MM.1S (cell line): ENCODE results near the gene DPP10.

Experiments used
- DNase-seq: peaks from one replicate; pipeline ENCODE4 v3.0.0-alpha.2; 2015
- H2AFZ ChIP-seq: fragments of 300-600 bp; sonication (generic); 2 replicates; pipeline ENCODE4 v1.6.0; 2016; ENCODE audit warnings: antibody characterized with exemption, low read length
- H3F3A ChIP-seq: fragments of 300-600 bp; sonication (generic); 2 replicates; pipeline ENCODE4 v1.6.1; 2016; ENCODE audit warnings: mild to moderate bottlenecking, antibody characterized with exemption, low read length, moderate library complexity, mixed read lengths; ENCODE audit not compliant: insufficient read depth
- H3K27ac ChIP-seq: fragments of 300-600 bp; sonication (generic); 2 replicates; pipeline ENCODE4 v1.5.1; 2016; ENCODE audit warnings: mild to moderate bottlenecking, low read length
- H3K27me3 ChIP-seq: fragments of 300-600 bp; sonication (generic); replicated peaks from 2 replicates; pipeline ENCODE4 v1.6.0; 2016; ENCODE audit warnings: low read length; ENCODE audit not compliant: insufficient read depth
- H3K36me3 ChIP-seq: fragments of 300-600 bp; sonication (generic); replicated peaks from 2 replicates; pipeline ENCODE4 v1.6.1; 2016; ENCODE audit warnings: mild to moderate bottlenecking, low read length, mixed read lengths; ENCODE audit not compliant: insufficient read depth
- H3K4me1 ChIP-seq: fragments of 300-600 bp; sonication (generic); 2 replicates; pipeline ENCODE4 v1.6.1; 2016; ENCODE audit warnings: low read length, mixed read lengths
- H3K4me2 ChIP-seq: fragments of 300-600 bp; sonication (generic); 2 replicates; pipeline ENCODE4 v1.6.0; 2016; ENCODE audit warnings: low read depth, low read length
- H3K4me3 ChIP-seq: fragments of 300-600 bp; sonication (generic); 2 replicates; pipeline ENCODE4 v1.5.1; 2016; ENCODE audit warnings: low read length, mixed read lengths
- H3K79me2 ChIP-seq: fragments of 300-600 bp; sonication (generic); 2 replicates; pipeline ENCODE4 v1.6.1; 2016; ENCODE audit warnings: mixed run types, low read length, mixed read lengths
- H3K9ac ChIP-seq: fragments of 300-600 bp; sonication (generic); 2 replicates; pipeline ENCODE4 v1.6.1; 2016; ENCODE audit warnings: low read length, mixed read lengths
- H3K9me2 ChIP-seq: fragments of 300-600 bp; sonication (generic); replicated peaks from 2 replicates; pipeline ENCODE4 v1.6.1; 2016; ENCODE audit warnings: mild to moderate bottlenecking, low read length, mixed read lengths; ENCODE audit not compliant: insufficient read depth
- H3K9me3 ChIP-seq: fragments of 300-600 bp; sonication (generic); replicated peaks from 2 replicates; pipeline ENCODE4 v1.6.1; 2016; ENCODE audit warnings: mild to moderate bottlenecking, low read length, mixed read lengths; ENCODE audit not compliant: insufficient read depth
- H4K20me1 ChIP-seq: fragments of 300-600 bp; sonication (generic); 2 replicates; pipeline ENCODE4 v1.6.1; 2016; ENCODE audit warnings: mild to moderate bottlenecking, low read length, moderate library complexity, mixed read lengths; ENCODE audit not compliant: insufficient read depth
- EZH2 ChIP-seq: fragments of 300-600 bp; sonication (generic); optimal IDR thresholded peaks from 2 replicates; pipeline ENCODE3; 2017; ENCODE audit warnings: low read depth, mild to moderate bottlenecking, antibody characterized with exemption, low read length, mixed read lengths
- EZH2phosphoT487 ChIP-seq: fragments of 300-600 bp; sonication (generic); IDR thresholded peaks from 2 replicates; pipeline ENCODE4 v1.6.1; 2018; ENCODE audit warnings: antibody characterized with exemption, low read length
- TF ChIP-seq, protein P1 (sequence below): fragments of 300-600 bp; sonication (generic); IDR thresholded peaks from 2 replicates; pipeline ENCODE4 v1.5.1; 2016; ENCODE audit warnings: antibody characterized with exemption, low read length, mixed read lengths

The DPP10 gene

DNA sequence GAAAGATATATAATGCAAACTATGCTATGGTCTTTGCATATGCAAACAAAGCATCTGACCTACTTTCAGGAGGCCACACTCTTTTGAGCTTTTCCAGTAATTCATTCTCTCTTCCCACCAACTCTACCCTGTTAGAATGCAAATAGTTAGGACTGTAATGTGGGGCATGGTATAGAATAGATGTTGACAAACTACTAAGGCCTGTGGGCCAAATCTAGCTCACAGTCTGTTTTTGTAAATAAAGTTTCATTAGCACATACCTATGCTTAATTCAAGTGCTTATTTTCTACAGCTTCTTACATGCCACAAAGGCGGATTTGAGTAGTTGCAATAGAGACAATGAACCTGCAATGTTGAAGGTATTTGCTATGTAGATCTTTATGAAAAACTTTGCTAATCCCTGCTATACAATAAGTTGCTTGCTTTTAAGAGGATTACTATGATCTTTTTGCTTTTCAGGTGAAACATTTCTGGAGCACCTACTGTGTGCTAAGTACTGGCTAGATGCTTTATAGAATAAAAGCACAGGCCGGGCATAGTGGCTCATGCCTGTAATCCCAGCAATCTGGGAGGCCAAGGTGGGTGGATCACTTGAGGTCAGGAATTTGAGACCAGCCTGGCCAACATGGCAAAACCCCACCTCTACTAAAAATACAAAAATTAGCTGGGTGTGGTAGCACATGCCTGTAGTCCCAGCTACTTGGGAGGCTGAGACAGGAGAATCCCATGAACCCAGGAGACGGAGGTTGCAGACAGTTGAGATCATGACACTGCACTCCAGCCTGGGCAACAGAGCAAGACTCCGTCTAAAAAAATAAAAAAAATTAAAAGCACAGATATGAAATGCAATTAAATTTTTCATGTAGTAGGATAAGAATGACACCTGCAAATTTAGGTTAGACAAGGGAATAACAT lies 267.8 kb downstream of the DPP10 start:
- Histone ChIP-seq H3K27me3 (no peaks in the 10 kb centered on the region), H3K36me3 (no peaks in the 10 kb centered on the region), H3K27ac (no peak overlapping the region), H3K4me2 (no peak overlapping the region), H3K9me3 (no peaks in the 10 kb centered on the region), H2AFZ (no peak overlapping the region), H3K4me3 (no peak overlapping the region), H3K9ac (no peak overlapping the region), H4K20me1 (no peaks in the 10 kb centered on the region), H3K79me2 (no peaks in the 10 kb centered on the region), H3F3A (no peaks in the 10 kb centered on the region), H3K9me2 (no peaks in the 10 kb centered on the region), H3K4me1 (no peaks in the 10 kb centered on the region)
- no peak for DNase-seq
- TF ChIP-seq EZH2phosphoT487 (no peak), EZH2 (no peak)
- TF ChIP-seq, protein P1, sequence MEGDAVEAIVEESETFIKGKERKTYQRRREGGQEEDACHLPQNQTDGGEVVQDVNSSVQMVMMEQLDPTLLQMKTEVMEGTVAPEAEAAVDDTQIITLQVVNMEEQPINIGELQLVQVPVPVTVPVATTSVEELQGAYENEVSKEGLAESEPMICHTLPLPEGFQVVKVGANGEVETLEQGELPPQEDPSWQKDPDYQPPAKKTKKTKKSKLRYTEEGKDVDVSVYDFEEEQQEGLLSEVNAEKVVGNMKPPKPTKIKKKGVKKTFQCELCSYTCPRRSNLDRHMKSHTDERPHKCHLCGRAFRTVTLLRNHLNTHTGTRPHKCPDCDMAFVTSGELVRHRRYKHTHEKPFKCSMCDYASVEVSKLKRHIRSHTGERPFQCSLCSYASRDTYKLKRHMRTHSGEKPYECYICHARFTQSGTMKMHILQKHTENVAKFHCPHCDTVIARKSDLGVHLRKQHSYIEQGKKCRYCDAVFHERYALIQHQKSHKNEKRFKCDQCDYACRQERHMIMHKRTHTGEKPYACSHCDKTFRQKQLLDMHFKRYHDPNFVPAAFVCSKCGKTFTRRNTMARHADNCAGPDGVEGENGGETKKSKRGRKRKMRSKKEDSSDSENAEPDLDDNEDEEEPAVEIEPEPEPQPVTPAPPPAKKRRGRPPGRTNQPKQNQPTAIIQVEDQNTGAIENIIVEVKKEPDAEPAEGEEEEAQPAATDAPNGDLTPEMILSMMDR: no peak

DNA sequence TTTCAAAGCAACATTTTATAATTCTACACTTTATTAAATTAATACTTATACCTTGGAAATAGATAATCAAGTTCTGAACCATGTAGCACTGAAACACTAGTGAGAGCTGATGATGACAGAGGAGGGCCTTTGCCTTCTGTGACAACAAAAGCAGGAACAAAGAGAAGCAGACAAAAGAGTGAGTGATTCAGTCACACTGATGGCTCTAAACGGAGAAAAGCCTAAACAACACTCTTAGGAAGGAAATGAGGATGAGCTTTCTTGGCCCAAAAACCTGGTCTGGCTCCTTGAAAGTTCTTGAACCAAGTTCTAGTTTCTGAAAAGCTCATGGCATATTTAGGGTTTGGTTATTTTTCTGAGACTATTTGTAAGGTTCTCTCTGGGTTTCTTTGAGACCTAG lies 271.9 kb downstream of the DPP10 start:
- Histone ChIP-seq H3K4me1 (no peaks in the 10 kb centered on the region), H3K27ac (no peak overlapping the region), H3K79me2 (no peaks in the 10 kb centered on the region), H3K9me3 (no peaks in the 10 kb centered on the region), H3K4me2 (no peak overlapping the region), H3K36me3 (no peaks in the 10 kb centered on the region), H3K27me3 (no peaks in the 10 kb centered on the region), H2AFZ (no peak overlapping the region), H3K4me3 (no peak overlapping the region), H3K9me2 (no peaks in the 10 kb centered on the region), H4K20me1 (no peaks in the 10 kb centered on the region), H3F3A (no peaks in the 10 kb centered on the region), H3K9ac (no peak overlapping the region)
- DNase-seq: no peak
- TF ChIP-seq EZH2 (no peak), EZH2phosphoT487 (no peak)
- TF ChIP-seq, protein P1: no peak

DNA sequence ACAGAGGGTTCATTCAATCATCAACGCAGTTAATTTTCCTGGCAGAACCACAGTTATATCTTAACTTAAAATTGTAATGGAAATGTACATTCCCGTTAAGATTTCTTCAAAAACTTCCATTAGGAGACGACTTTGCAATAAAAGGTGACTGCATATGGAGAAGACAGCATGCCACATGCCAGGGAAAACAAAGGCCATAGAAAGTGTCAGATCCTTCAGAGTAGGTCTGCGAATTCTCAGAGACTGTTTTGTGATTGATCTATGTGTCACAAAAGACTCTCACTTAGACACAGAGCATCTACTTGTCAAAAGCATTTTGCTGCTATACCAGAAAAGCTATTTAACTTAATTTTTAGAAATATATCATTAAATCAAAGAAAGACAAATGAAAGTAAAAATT lies 274.6 kb downstream of the DPP10 start:
- H3K4me2 ChIP-seq: no peak overlapping the region
- no peak overlapping the region for H3K9ac ChIP-seq
- H3K4me1 ChIP-seq: no peaks in the 10 kb centered on the region
- no peaks in the 10 kb centered on the region for H3K9me3 ChIP-seq
- no peak overlapping the region for H2AFZ ChIP-seq
- H4K20me1 ChIP-seq: no peaks in the 10 kb centered on the region
- no peaks in the 10 kb centered on the region for H3F3A ChIP-seq
- H3K79me2 ChIP-seq: no peaks in the 10 kb centered on the region
- TF ChIP-seq EZH2phosphoT487: no peak
- TF ChIP-seq EZH2: no peak
- TF ChIP-seq, protein P1: no peak
- no peaks in the 10 kb centered on the region for H3K36me3 ChIP-seq
- no peak for DNase-seq
- H3K9me2 ChIP-seq: no peaks in the 10 kb centered on the region
- no peak overlapping the region for H3K27ac ChIP-seq
- H3K27me3 ChIP-seq: no peaks in the 10 kb centered on the region
- H3K4me3 ChIP-seq: no peak overlapping the region
